HepG2 (cell line): Measurements from ENCODE around the gene ERH. TPM values are rescaled to one million over a fixed set of nuclear protein-coding genes. Genes with fewer than 3 reads are reported as not detected.

Source experiments
- CSRNP1 ChIP-seq: sonication (generic); formaldehyde crosslinking; IDR thresholded peaks from 2 replicates; pipeline ENCODE4 v1.8.1; 2023; ENCODE audit warnings: mild to moderate bottlenecking, missing genetic modification reagents
- EZH2 ChIP-seq: conservative IDR thresholded peaks from 2 replicates; pipeline ENCODE4 v1.6.1; 2012; ENCODE audit warnings: mild to moderate bottlenecking, low read depth, low read length, moderate library complexity
- HINFP ChIP-seq: sonication (generic); formaldehyde crosslinking; IDR thresholded peaks from 2 replicates; pipeline ENCODE4 v1.4.0; 2020; ENCODE audit warnings: low read depth, mild to moderate bottlenecking, missing genetic modification reagents
- MED8 ChIP-seq: sonication (generic); formaldehyde crosslinking; IDR thresholded peaks from 2 replicates; pipeline ENCODE4 v1.8.1; 2023; ENCODE audit warnings: mild to moderate bottlenecking, missing genetic modification reagents; ENCODE audit not compliant: insufficient replicate concordance
- NFIC ChIP-seq: IDR thresholded peaks from 2 replicates; pipeline ENCODE4 v1.6.1; 2012; ENCODE audit warnings: mild to moderate bottlenecking, low read length, inconsistent platforms
- NFKB2 ChIP-seq: sonication (generic); formaldehyde crosslinking; IDR thresholded peaks from 2 replicates; pipeline ENCODE4 v1.4.0; 2020; ENCODE audit warnings: missing genetic modification reagents, borderline replicate concordance
- RAD51 ChIP-seq: fragments of 450-650 bp; IDR thresholded peaks from 2 replicates; pipeline ENCODE4 v1.6.1; 2016; ENCODE audit warnings: borderline replicate concordance
- RARA ChIP-seq: IDR thresholded peaks from 2 replicates; pipeline ENCODE4 v1.6.1; 2016; ENCODE audit warnings: missing genetic modification reagents, missing compliant biosample characterization
- SALL1 ChIP-seq: sonication (generic); formaldehyde crosslinking; IDR thresholded peaks from 2 replicates; pipeline ENCODE4 v1.8.0; 2022; ENCODE audit warnings: mild to moderate bottlenecking, missing genetic modification reagents
- SIN3A ChIP-seq: IDR thresholded peaks from 2 replicates; pipeline ENCODE4 v1.6.1; 2011; ENCODE audit warnings: low read depth, mild to moderate bottlenecking, control low read depth, low read length, borderline replicate concordance
- TBP ChIP-seq: sonication (generic); formaldehyde crosslinking; IDR thresholded peaks from 2 replicates; pipeline ENCODE4 v1.5.0; 2020; ENCODE audit warnings: missing genetic modification reagents
- ZBTB37 ChIP-seq: sonication (generic); formaldehyde crosslinking; IDR thresholded peaks from 2 replicates; pipeline ENCODE4 v1.4.0; 2020; ENCODE audit warnings: mild to moderate bottlenecking, missing genetic modification reagents
- ZC3H4 ChIP-seq: sonication (generic); formaldehyde crosslinking; IDR thresholded peaks from 2 replicates; pipeline ENCODE4 v1.4.0; 2020; ENCODE audit warnings: missing genetic modification reagents, borderline replicate concordance
- ZNF33B ChIP-seq: sonication (generic); formaldehyde crosslinking; IDR thresholded peaks from 2 replicates; pipeline ENCODE4 v1.5.1; 2020; ENCODE audit warnings: mild to moderate bottlenecking, missing genetic modification reagents
- ZNF468 ChIP-seq: sonication (generic); formaldehyde crosslinking; IDR thresholded peaks from 2 replicates; pipeline ENCODE4 v1.8.0; 2022; ENCODE audit warnings: mild to moderate bottlenecking, moderate library complexity, missing genetic modification reagents
- ZNF501 ChIP-seq: sonication (generic); formaldehyde crosslinking; IDR thresholded peaks from 2 replicates; pipeline ENCODE4 v1.5.1; 2020; ENCODE audit warnings: mild to moderate bottlenecking, moderate library complexity, missing genetic modification reagents
- ZNF557 ChIP-seq: sonication (generic); formaldehyde crosslinking; IDR thresholded peaks from 2 replicates; pipeline ENCODE4 v1.4.0; 2020; ENCODE audit warnings: missing genetic modification reagents
- ZNF75D ChIP-seq: sonication (generic); formaldehyde crosslinking; IDR thresholded peaks from 2 replicates; pipeline ENCODE4 v1.8.1; 2023; ENCODE audit warnings: missing genetic modification reagents, mild to moderate bottlenecking, borderline replicate concordance
- ZNF781 ChIP-seq: sonication (generic); formaldehyde crosslinking; IDR thresholded peaks from 2 replicates; pipeline ENCODE4 v1.5.1; 2020; ENCODE audit warnings: borderline replicate concordance, mild to moderate bottlenecking, missing genetic modification reagents; ENCODE audit errors: not compliant biosample characterization
- ZNF83 ChIP-seq: sonication (generic); formaldehyde crosslinking; IDR thresholded peaks from 2 replicates; pipeline ENCODE4 v1.4.0; 2020; ENCODE audit warnings: missing genetic modification reagents, mild to moderate bottlenecking, borderline replicate concordance
- ZNF879 ChIP-seq: sonication (generic); formaldehyde crosslinking; IDR thresholded peaks from 2 replicates; pipeline ENCODE4 v1.8.1; 2023; ENCODE audit warnings: missing genetic modification reagents
- ZXDC ChIP-seq: sonication (generic); formaldehyde crosslinking; IDR thresholded peaks from 2 replicates; pipeline ENCODE4 v1.5.0; 2020; ENCODE audit warnings: mild to moderate bottlenecking, missing genetic modification reagents
- polyA plus RNA-seq, 8 experiments: library from polyadenylated mRNA; depleted of rRNA in 3 of 8; stranded (reverse) in 7 of 8; unstranded in 1 of 8; fragments of >200 nt; fragmentation: Illumina TruSeq in 4 of 8; extraction: Trizol in 4 of 8; gene quantifications; 2 replicates each; pipeline versions ENCODE4 v1.2.1 to v1.2.3, GENCODE V29; 2011 to 2016; ENCODE audit warnings: low read depth in 4 of 8, missing spikeins in 1 of 8, mixed read lengths in 1 of 8; ENCODE audit not compliant: insufficient read depth in 1 of 8
- total RNA-seq, 5 experiments: library from RNA; depleted of rRNA; stranded (reverse); fragments of >200 nt; fragmentation: Illumina TruSeq; extraction: Trizol; gene quantifications; 2 replicates each; pipeline ENCODE4 v1.2.3, GENCODE V29; 2016; ENCODE audit warnings: low read depth in 1 of 5

ERH gene
- total and polyA plus RNA-seq, 2 of the 13 experiments (the other 11 are each of a cell fraction or from before 2014, with no cell fraction given) = 105 to 341 TPM

GRCh38 chr14:69398053-69398817 is at the start of gene ERH, which contains the start of gene SLC39A9 (continued):
- TF ChIP-seq CSRNP1 (0 out of 2 replicates have a peak, but pooled peaks have one; percentile 43), NFKB2 (CRISPR knock-in tag) (no peak; the same call in 1 of the 2 replicates), RARA (CRISPR knock-in tag) (peak; percentile 77), ZNF501 (CRISPR knock-in tag) (peak; percentile 65; the same call in 1 of the 2 replicates), EZH2 (no peak), ZNF557 (CRISPR knock-in tag) (0 out of 2 replicates have a peak, but pooled peaks have one; percentile 48), ZNF33B (CRISPR knock-in tag) (peak; percentile 85), ZNF468 (CRISPR knock-in tag) (no peak), SIN3A (peak; percentile 55), ZNF83 (CRISPR knock-in tag) (no peak), ZNF879 (CRISPR knock-in tag) (no peak; the same call in 1 of the 2 replicates), HINFP (CRISPR knock-in tag) (no peak), RAD51 (no peak), ZC3H4 (CRISPR knock-in tag) (no peak), ZBTB37 (CRISPR knock-in tag) (0 out of 2 replicates have a peak, but pooled peaks have one; percentile 15), SALL1 (CRISPR knock-in tag) (peak; percentile 27; the same call in 1 of the 2 replicates), NFIC (peak; percentile 12; the same call in 1 of the 2 replicates), MED8 (no peak), ZXDC (CRISPR knock-in tag) (no peak), TBP (no peak), ZNF75D (CRISPR knock-in tag) (no peak), ZNF781 (CRISPR knock-in tag) (no peak)
